HCEC 1CT (cell line): Measurements from ENCODE around the gene UNC80.
A peak's percentile ranks its signal among the peaks of the same experiment; 100 is the strongest.

Experiments
- DNase-seq: peaks from one replicate; pipeline ENCODE4 v3.0.0-alpha.2; 2017

Gene UNC80

GRCh38 chr2:209973328-209973727 lies 201.7 kb downstream of the UNC80 start:
- DNase-seq = peak; percentile 11

GRCh38 chr2:209974576-209974975 lies 202.9 kb downstream of the UNC80 start:
- DNase-seq = no peak

- DNase-seq = no peak
Observed at GRCh38 chr2:209976698-209977385, 205.2 kb downstream of the UNC80 start.

GRCh38 chr2:209977386-209978239 lies 206.0 kb downstream of the UNC80 start:
- DNase-seq = peak; percentile 12

GRCh38 chr2:209984291-209984690 lies 212.7 kb downstream of the UNC80 start:
- DNase-seq = no peak

GRCh38 chr2:209985874-209986273 lies 214.2 kb downstream of the UNC80 start:
- no peak for DNase-seq

- no peak for DNase-seq
Observed at GRCh38 chr2:209986415-209986814, 214.8 kb downstream of the UNC80 start.

GRCh38 chr2:209988010-209988409 lies 216.4 kb downstream of the UNC80 start:
- no peak for DNase-seq

- no peak for DNase-seq
Observed at GRCh38 chr2:209990838-209991237, 219.2 kb downstream of the UNC80 start.

GRCh38 chr2:209993968-209994367 lies 222.3 kb downstream of the UNC80 start:
- no peak for DNase-seq

GRCh38 chr2:209998596-209998995 lies 227.0 kb downstream of the UNC80 start:
- no peak for DNase-seq

GRCh38 chr2:210000464-210001324 lies 229.1 kb downstream of the UNC80 start:
- DNase-seq = no peak

GRCh38 chr2:210002158-210003157 lies 230.8 kb downstream of the UNC80 start, which contains the start of gene RPE:
Gene RPE (plus strand): TSS chr2:210002638. CDS start chr2:210002662, 24 bp downstream.
- peak; percentile 94 for DNase-seq

- no peak for DNase-seq
Observed at GRCh38 chr2:210003359-210003758, 231.7 kb downstream of the UNC80 start.

- DNase-seq = no peak
Observed at GRCh38 chr2:210004881-210005280, 233.2 kb downstream of the UNC80 start.

- DNase-seq = no peak
Observed at GRCh38 chr2:210007895-210008294, 236.3 kb downstream of the UNC80 start.

- DNase-seq = no peak
Observed at GRCh38 chr2:210009126-210009525, 237.5 kb downstream of the UNC80 start.

- DNase-seq = no peak
Observed at GRCh38 chr2:210009896-210010295, 238.3 kb downstream of the UNC80 start.

- no peak for DNase-seq
Observed at GRCh38 chr2:210020138-210020537, 248.5 kb downstream of the UNC80 start.

GRCh38 chr2:210022824-210023223 lies 251.2 kb downstream of the UNC80 start:
- no peak for DNase-seq

- no peak for DNase-seq
Observed at GRCh38 chr2:210027608-210028007, 256.0 kb downstream of the UNC80 start.

- DNase-seq = no peak
Observed at GRCh38 chr2:210028178-210028577, 256.5 kb downstream of the UNC80 start.
